ENCODE measurements around the gene SEMA4D.

Gene SEMA4D

GRCh38 chr9:89370593-89370992, 127.3 kb downstream of the SEMA4D start:
- no peak for DNase-seq (ENCODE audit: low read depth)
- TF ChIP-seq, protein P1, sequence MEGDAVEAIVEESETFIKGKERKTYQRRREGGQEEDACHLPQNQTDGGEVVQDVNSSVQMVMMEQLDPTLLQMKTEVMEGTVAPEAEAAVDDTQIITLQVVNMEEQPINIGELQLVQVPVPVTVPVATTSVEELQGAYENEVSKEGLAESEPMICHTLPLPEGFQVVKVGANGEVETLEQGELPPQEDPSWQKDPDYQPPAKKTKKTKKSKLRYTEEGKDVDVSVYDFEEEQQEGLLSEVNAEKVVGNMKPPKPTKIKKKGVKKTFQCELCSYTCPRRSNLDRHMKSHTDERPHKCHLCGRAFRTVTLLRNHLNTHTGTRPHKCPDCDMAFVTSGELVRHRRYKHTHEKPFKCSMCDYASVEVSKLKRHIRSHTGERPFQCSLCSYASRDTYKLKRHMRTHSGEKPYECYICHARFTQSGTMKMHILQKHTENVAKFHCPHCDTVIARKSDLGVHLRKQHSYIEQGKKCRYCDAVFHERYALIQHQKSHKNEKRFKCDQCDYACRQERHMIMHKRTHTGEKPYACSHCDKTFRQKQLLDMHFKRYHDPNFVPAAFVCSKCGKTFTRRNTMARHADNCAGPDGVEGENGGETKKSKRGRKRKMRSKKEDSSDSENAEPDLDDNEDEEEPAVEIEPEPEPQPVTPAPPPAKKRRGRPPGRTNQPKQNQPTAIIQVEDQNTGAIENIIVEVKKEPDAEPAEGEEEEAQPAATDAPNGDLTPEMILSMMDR (IDR thresholded peaks at IDR 0.05; ENCODE audit: insufficient read depth, low read depth, low read length, missing control alignments): no peak
- H3K4me3 ChIP-seq (ENCODE audit: low read depth, low read length): no peak overlapping the region

DNA sequence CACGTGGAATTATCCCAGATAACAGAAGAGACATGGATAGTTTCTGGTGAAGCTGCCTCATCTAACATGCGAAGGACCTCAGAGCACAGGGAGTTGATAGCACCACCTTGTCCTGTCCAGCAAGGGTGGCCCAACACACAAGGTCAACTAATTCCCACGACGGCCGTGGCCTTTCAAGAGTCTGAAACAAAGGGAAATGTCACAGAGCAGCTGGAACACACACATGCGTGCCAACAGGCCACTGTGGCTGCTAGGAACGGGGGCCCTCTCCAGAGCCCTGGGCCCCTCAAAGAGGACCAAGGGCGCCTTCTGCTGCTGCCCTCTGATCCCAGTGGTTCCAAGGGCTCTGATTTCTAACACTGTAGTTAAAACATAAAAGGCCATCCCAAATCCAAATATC, 128.9 kb downstream of the SEMA4D start:
- no peak for DNase-seq (ENCODE audit: low read depth)
- TF ChIP-seq, protein P1 (IDR thresholded peaks at IDR 0.05; ENCODE audit: insufficient read depth, low read depth, low read length, missing control alignments): no peak
- no peak overlapping the region for H3K4me3 ChIP-seq (ENCODE audit: low read depth, low read length)

- H3K4me3 ChIP-seq (ENCODE audit: low read depth, low read length): no peak overlapping the region
- DNase-seq (ENCODE audit: low read depth): no peak
- TF ChIP-seq, protein P1 (IDR thresholded peaks at IDR 0.05; ENCODE audit: insufficient read depth, low read depth, low read length, missing control alignments): no peak
Measured at GRCh38 chr9:89368550-89368949, 129.4 kb downstream of the SEMA4D start.

DNA sequence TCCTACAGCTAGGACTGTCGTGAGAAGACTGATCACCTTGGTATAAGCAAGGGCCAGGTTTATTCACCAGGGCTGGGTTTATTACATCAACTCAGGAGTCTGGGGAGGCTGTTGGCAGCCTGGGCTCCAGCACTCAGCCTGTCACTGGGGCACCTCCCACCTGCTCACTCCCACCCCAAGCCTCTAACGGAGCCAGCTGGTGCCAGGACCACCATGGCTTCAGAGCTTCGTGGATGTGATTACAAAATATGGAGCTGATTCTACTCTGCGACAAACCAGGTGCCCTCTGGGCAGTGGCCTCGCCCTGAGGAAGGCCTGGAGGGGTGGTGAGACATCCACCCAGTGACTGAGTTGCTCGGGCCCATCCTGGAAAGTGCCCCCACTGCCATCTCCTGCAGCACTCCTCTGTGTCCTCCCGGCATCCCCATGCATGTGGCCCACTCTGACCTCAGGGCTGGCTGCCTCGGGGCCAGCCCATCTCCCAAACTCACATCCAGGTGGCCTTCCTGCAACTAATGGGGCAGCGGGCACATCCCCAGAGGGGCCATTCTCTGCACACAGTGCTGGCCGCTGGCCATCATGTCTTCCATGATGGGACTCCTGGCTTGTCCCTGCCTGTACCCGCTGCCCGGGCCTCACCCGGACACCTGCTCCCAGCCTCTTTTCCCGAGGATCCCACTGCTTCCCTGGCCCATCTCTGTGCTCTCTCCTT, 130.0 kb downstream of the SEMA4D start:
- TF ChIP-seq, protein P1 (IDR thresholded peaks at IDR 0.05; ENCODE audit: insufficient read depth, low read depth, low read length, missing control alignments): no peak
- no peak overlapping the region for H3K4me3 ChIP-seq (ENCODE audit: low read depth, low read length)
- DNase-seq (ENCODE audit: low read depth): no peak

DNA sequence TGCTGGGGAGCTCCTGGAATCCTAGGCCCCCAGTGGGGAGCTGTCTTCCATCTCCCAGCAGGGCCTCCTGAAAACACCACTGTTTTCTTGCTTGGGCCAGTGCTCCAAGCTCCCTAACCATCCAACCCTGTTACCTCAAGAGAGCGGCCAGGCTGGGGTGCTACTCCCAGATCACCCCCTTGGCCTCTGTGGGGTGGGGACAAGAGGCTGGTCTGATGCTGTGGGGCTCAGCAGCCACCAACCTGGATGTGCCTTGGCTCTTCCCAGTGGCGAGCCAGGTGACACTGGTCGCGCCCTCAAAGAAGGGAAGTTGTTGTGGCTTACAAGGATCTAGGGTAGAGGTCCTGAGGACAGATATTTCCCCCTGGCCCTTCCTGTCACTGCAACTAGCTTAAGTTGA, 130.6 kb downstream of the SEMA4D start:
- TF ChIP-seq, protein P1 (IDR thresholded peaks at IDR 0.05; ENCODE audit: insufficient read depth, low read depth, low read length, missing control alignments): no peak
- no peak overlapping the region for H3K4me3 ChIP-seq (ENCODE audit: low read depth, low read length)
- no peak for DNase-seq (ENCODE audit: low read depth)

GRCh38 chr9:89366711-89367110, 131.2 kb downstream of the SEMA4D start:
- no peak overlapping the region for H3K4me3 ChIP-seq (ENCODE audit: low read depth, low read length)
- TF ChIP-seq, protein P1 (IDR thresholded peaks at IDR 0.05; ENCODE audit: insufficient read depth, low read depth, low read length, missing control alignments): no peak
- no peak for DNase-seq (ENCODE audit: low read depth)

- TF ChIP-seq, protein P1 (IDR thresholded peaks at IDR 0.05; ENCODE audit: insufficient read depth, low read depth, low read length, missing control alignments): no peak
- H3K4me3 ChIP-seq (ENCODE audit: low read depth, low read length): no peak overlapping the region
- DNase-seq (ENCODE audit: low read depth): no peak
Measured at GRCh38 chr9:89365532-89365912, 132.4 kb downstream of the SEMA4D start.
